Heart left ventricle (tissue), 16 donors: ENCODE data around the gene LMTK3. TPM values are rescaled to one million over a fixed set of nuclear protein-coding genes. Genes with fewer than 3 reads are reported as not detected.

Experiments
- ATAC-seq, 4 donors: fragments of 200-7000 bp; cut with Tn5 transposase; one replicate each; pipeline ENCODE4 v1.9.1; 2020 to 2022; ENCODE audit warnings: moderate library complexity in 4 of 4, mild to moderate bottlenecking in 3 of 4, moderate number of reproducible peaks in 1 of 4
- DNase-seq, 5 donors: peaks; one replicate each; pipeline ENCODE4 v3.0.0-alpha.2; 2020
- H3K27ac ChIP-seq, 12 donors: fragments of 200-600 bp; sonication (generic) in 4 of 12; one replicate each; pipeline versions ENCODE4 v1.5.0 to v1.8.0; 2016 to 2022; ENCODE audit warnings: mild to moderate bottlenecking in 2 of 12
- H3K27me3 ChIP-seq, 9 donors: fragments of 200-600 bp; sonication (generic) in 2 of 9; one replicate each; pipeline versions ENCODE4 v1.5.1 to v1.8.0; 2016 to 2022; ENCODE audit warnings: mild to moderate bottlenecking in 3 of 9
- H3K36me3 ChIP-seq, 9 donors: fragments of 200-600 bp; sonication (generic) in 2 of 9; one replicate each; pipeline versions ENCODE4 v1.5.0 to v1.8.0; 2018 to 2022; ENCODE audit warnings: mild to moderate bottlenecking in 2 of 9
- H3K4me1 ChIP-seq, 12 donors: fragments of 200-600 bp; sonication (generic) in 4 of 12; one replicate each; pipeline versions ENCODE4 v1.5.0 to v1.8.0; 2016 to 2022; ENCODE audit warnings: mild to moderate bottlenecking in 3 of 12
- H3K4me3 ChIP-seq, 12 donors: fragments of 200-600 bp; sonication (generic) in 4 of 12; one replicate each; pipeline versions ENCODE4 v1.5.0 to v1.8.0; 2017 to 2022; ENCODE audit warnings: mild to moderate bottlenecking in 9 of 12, moderate library complexity in 4 of 12
- H3K9me3 ChIP-seq, 12 donors: fragments of 200-600 bp; sonication (generic) in 4 of 12; one replicate each; pipeline versions ENCODE4 v1.5.0 to v1.8.0; 2016 to 2022; ENCODE audit warnings: mild to moderate bottlenecking in 1 of 12
- CTCF ChIP-seq, 12 donors: fragments of 200-600 bp; sonication (generic) in 4 of 12; IDR thresholded peaks; one replicate each; pipeline versions ENCODE4 v1.5.0 to v1.8.0; 2018 to 2022; ENCODE audit warnings: antibody characterized with exemption in 12 of 12, mild to moderate bottlenecking in 5 of 12
- POLR2A ChIP-seq, 2 donors: fragments of 450-650 bp; IDR thresholded peaks; one replicate each; pipeline ENCODE4 v1.6.1; 2017; ENCODE audit warnings: antibody characterized with exemption in 2 of 2, mild to moderate bottlenecking in 2 of 2, moderate library complexity in 2 of 2
- WGBS, 4 donors: extraction: QIAGEN DNeasy Blood & Tissue Kit in 2 of 4; methylation state at CpG; one replicate each; pipeline versions ENCODE4 v1.1.5 to v1.1.7; 2013 to 2018; 5-methylcytosine and 5-hydroxymethylcytosine counted together
- intact Hi-C, 10 donors: fragments of 100-400 bp; cut with DNase I; formaldehyde crosslinking; loops; one replicate each; pipeline versions ENCODE4 v1.11.1 to v1.14.2; 2022
- polyA plus RNA-seq, 2 donors: library from polyadenylated mRNA; stranded (reverse); fragments of 200-250 nt; gene quantifications; one replicate each; pipeline ENCODE4 v1.2.3, GENCODE V29; 2013
- total RNA-seq, 9 donors: library from RNA; depleted of rRNA in 2 of 9; stranded (reverse); fragments of >200 nt in 2 of 9; fragmentation: NEBNext Ultra II Directional in 3 of 9; extraction: Animal tissue kit (Norgen Biotek cat#: 25700) in 3 of 9; gene quantifications; one replicate each; pipeline versions ENCODE4 v1.1.0 to v1.2.4, GENCODE V29; 2016 to 2023
- donor health status: ischemic (EF 13 %, LVEDD 7.1; RV severe dilation, severe dysfunction).
- donor health status: healthy with polysubstance abuse.
- donor health status: DM: no; HTN: yes; CAD: no.
- donor health status: DM: no; HTN: no; CAD: no.
- donor health status: ischemic (EF 25% LVEDD 6.9; RV normal size, moderate dysfunction).
- donor health status: ischemic (EF 25% LVEDD 5.7; RV mildly dilated, moderate dysfunction).
- donor health status: healthy.
- donor health status: DM: yes; HTN: yes; CAD: no.
- donor health status: ischemic (EF 35%, LVEDD 5.7; RV mildly dilated, moderate dysfunction).
- donor health status: nonischemic (EF 11% LVEDD 7.7; RV severe dilation, severe dysfunction).
- donor health status: DM: yes; HTN: yes; CAD: no.
- donor health status: PGD.
- donor health status: ischemic (EF 29% LVEDD 5.4; RV normal size, mild dysfunction).
- donor health status: nonischemic (EF 23%, LVEDD 6.1; RV moderate dilation, normal function).

LMTK3 gene
- total and polyA plus RNA-seq, 11 donors = 0.19 to 1.9 (median 1.3) TPM

GRCh38 chr19:48553676-48554384 is 42.2 kb upstream of the LMTK3 start:
- intact Hi-C loops = no loop called here
- no peaks in the 10 kb centered on the region for H3K36me3 ChIP-seq
- H3K9me3 ChIP-seq = no peaks in the 10 kb centered on the region
- peaks cover 0 to 26% (median 4%) of the 10 kb centered on the region in 9 donors for H3K27me3 ChIP-seq
- DNase-seq (peak in 1 of 5 donors; percentile 33), ATAC-seq (peak in 2 of 4 donors; percentile 20 to 58)
- no peak overlapping the region for H3K27ac ChIP-seq
- 17 to 24% (median 19%) methylated on average over 18 of the region's 18 CpGs for WGBS, 4 donors
- H3K4me1 ChIP-seq = peaks cover 0 to 7% (median 0%) of the 10 kb centered on the region in 12 donors
- no peak overlapping the region for H3K4me3 ChIP-seq
- TF ChIP-seq POLR2A (IDR thresholded peaks at IDR 0.05) = no peak
- no peak for TF ChIP-seq CTCF (IDR thresholded peaks at IDR 0.05)

- H3K9me3 ChIP-seq = no peaks in the 10 kb centered on the region
- 78 to 84% (median 81%) methylated on average over 13 to 19 of the region's 19 CpGs for WGBS, 4 donors
- H3K27ac ChIP-seq = no peak overlapping the region
- peaks cover 0 to 7% (median 0%) of the 10 kb centered on the region in 12 donors for H3K4me1 ChIP-seq
- peaks cover 0 to 30% (median 0%) of the 10 kb centered on the region in 9 donors for H3K27me3 ChIP-seq
- no peaks in the 10 kb centered on the region for H3K36me3 ChIP-seq
- intact Hi-C loops = no loop called here
- TF ChIP-seq CTCF (IDR thresholded peaks at IDR 0.05) (no peak), POLR2A (IDR thresholded peaks at IDR 0.05) (no peak)
- peak in 1 of 4 donors; percentile 9 for ATAC-seq
- DNase-seq = no peak
- H3K4me3 ChIP-seq = no peak overlapping the region
These were observed 41.0 kb upstream of the LMTK3 start for GRCh38 chr19:48552406-48553322.

- H3K36me3 ChIP-seq = no peaks in the 10 kb centered on the region
- H3K27me3 ChIP-seq = peaks cover 0 to 30% (median 2%) of the 10 kb centered on the region in 9 donors
- peaks cover 0 to 7% (median 0%) of the 10 kb centered on the region in 12 donors for H3K4me1 ChIP-seq
- no peak for TF ChIP-seq POLR2A (IDR thresholded peaks at IDR 0.05)
- no peak for TF ChIP-seq CTCF (IDR thresholded peaks at IDR 0.05)
- ATAC-seq (peak in 2 of 4 donors; percentile 16 to 27), DNase-seq (peak in 1 of 5 donors; percentile 21)
- 65 to 74% (median 72%) methylated on average over 21 to 36 of the region's 36 CpGs for WGBS, 4 donors
- no peaks in the 10 kb centered on the region for H3K9me3 ChIP-seq
- no peak within 1 kb of the TSS for H3K27ac ChIP-seq
- intact Hi-C loops = no loop called here
- no peak within 1 kb of the TSS for H3K4me3 ChIP-seq
These were observed 40.0 kb upstream of the LMTK3 start, which contains the start of gene SULT2B1 for GRCh38 chr19:48551437-48552302. Gene SULT2B1 (plus strand): TSS chr19:48552172. CDS start chr19:48552253, 81 bp downstream.
